HG02763 (cell line): ENCODE measurements around the gene PPP1R9A.

ENCODE experiments used
- ATAC-seq: cut with Tn5 transposase; IDR thresholded peaks from one replicate; pipeline ENCODE4 v1.9.1; 2021; ENCODE audit warnings: mild to moderate bottlenecking, moderate library complexity; ENCODE audit not compliant: unreplicated experiment

PPP1R9A gene

DNA sequence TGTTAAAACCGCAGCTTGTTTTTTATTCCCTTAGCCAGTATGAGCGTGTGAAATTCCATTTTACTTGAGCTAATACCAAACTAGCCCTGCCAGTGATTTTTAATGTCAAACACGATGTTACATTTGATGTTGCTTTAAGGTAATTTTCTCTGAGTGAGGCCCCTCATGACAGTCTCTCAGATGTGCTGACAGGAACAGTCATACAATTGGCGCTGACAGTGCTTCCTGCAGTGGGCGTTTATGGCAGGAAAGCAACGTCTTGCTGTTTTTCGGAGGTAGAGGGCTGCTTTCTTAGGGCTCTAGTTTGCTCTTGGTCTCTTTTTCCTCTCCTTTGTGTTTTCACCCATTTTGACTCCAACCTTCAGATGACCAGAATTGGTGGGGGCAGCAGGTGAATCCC is 397.6 kb downstream of the PPP1R9A start:
- ATAC-seq, result no peak

DNA sequence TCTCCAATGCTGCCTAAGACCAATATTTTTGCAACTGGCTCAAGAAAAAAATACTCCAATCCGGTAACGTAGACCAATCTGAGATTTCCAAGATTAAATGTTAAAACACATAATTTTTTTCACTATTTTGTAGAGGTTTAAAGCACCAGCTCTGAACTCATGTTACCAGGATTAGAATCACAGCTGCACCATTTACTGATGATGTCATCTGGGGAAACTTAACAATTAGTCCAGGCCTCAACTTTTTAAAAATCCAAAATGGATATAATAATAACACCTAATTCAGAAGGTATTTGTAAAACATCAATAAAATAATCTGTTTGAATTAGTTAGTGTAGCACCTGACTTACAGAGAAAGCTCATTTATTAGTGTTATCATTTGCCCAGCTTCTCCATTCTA is 402.6 kb downstream of the PPP1R9A start:
- ATAC-seq, result no peak

DNA sequence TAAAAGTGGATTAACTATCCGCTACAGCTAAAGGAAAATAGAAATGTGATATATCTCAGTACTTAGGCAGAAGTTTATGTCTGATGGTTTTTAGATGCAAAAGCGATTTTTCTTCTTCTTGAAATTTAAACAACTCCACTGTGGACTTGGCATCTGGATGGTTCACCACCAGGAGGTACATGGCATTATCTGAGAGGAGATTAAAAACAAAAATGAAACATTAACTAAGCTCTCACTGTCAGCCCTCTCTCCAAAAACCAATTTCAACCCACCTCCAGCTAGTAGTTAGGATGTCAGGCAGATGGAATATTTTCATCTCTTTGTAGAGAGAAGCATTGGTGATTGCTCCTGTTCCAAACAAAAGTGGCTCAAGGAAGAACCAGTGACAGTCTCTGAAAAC is 404.0 kb downstream of the PPP1R9A start:
- no peak for ATAC-seq

DNA sequence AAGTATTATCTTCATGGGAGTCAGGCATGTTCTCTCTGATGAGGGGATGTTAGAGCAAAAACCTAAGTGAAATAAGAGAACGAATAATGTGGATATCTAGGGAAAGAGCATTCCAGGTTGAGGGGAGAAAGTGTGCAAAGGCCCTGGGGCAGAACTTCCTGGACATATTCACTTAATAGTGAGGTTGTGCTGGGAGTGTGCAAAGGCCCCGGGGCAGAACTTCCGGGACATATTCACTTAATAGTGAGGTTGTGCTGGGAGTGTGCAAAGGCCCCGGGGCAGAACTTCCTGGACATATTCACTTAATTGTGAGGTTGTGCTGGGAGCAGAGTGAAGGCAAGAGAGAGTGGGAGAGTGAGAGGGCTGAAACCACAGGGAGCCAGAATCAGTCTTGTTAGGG is 405.2 kb downstream of the PPP1R9A start:
- ATAC-seq, result no peak

DNA sequence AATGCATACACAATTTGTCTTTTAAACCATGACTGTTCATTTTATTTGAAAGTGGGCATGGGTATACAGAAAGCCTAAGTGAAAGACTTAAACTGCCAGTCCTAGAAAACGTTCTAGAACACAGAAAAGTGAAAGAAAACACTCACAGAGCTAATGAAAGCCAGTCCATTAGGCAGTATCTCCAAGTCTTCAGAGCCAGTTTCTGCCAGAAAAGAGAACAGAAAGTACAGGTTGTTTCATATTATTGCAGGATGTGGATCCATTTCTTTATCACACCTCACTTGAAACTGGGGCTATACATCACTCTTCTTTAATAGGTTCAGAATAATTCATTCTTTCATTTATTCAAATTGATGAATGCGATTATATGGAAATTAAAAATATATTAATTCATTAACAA is 409.2 kb downstream of the PPP1R9A start:
- no peak for ATAC-seq

DNA sequence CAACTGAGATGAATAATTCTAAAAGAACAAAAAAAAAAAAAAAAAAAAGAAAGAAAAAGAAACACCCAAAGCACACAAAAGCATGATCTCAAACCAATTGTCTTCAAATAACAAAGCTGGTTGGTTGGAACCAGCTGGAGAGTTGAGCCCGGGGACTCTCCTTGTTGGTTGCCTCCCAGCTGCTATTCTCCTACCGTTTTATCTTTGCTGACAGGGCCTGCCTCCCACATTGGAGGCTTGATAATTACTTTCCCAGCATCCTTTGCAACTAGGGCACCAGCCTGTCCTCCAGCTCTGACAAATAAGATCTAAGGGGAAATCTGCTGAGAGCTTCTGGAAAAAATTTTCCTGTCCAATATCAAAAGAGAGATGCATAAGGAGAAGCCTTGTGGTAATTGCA is 410.2 kb downstream of the PPP1R9A start:
- ATAC-seq, result no peak

- no peak for ATAC-seq
These were observed 410.6 kb downstream of the PPP1R9A start for GRCh38 chr7:95317966-95318365.

DNA sequence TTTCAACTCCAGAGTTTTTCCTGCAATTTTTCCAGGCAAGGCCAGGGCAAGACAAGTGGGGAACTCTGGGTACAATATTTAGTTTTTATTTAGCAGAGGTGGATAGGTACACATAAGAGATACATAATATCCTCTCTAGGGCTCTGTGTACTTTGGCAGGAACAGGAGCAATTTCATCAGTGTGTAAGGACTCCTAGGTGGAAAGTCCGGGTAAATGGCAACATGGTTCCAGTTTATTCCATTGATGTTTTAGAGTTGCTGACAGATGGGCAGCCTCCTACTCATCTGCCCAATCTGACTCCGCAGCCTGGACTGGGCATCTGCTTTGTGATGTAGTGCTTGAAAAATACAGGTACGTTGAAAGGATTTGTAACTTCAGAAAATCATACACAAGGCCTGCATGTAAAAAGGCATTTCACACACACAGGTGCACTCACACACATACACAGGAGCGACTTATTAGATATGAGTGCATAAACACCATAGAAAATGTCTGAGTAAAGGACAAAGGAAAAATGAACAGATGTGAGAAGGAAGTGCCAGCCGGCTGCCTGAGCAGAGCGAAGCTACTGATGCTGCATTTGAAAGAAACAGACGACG is 411.2 kb downstream of the PPP1R9A start:
- no peak for ATAC-seq

GRCh38 chr7:95319570-95319969 is 412.2 kb downstream of the PPP1R9A start:
- no peak for ATAC-seq

DNA sequence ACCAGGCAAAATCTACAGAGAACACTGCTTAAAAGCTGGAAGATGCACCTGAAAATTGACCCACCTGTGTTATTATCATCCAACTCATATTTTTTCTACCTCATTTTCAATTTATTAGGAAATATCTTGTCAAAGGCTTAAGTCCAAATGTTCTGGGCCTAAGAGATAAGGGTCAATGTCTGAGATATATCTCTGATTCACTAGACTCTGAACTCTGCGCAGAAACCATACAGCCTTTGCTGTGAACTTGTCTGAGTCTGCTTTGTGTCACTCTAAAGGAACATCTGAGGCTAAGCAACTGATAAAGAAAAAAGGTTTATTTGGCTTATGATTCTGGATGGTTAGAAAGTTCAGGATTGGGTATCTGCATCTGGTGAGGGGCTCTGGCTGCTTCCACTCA is 413.3 kb downstream of the PPP1R9A start:
- ATAC-seq, result no peak

DNA sequence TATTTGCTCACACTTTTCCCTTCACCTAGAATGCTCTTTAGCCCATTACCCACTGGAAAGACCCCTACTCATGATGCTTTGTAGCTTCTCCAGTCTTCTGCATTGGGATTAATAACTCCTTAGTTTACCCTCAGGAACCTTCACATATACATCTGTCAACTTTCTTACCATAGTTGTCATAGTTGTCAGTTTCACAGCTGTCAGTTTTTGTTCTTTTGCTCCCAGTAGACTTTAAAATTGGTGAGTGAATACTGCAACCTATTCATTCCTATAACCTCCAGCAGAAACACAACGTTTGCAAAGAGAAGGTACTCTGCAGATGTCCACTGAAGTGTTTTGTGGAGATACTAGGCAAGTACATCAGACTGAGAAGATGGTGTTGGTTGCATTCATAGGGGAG is 414.3 kb downstream of the PPP1R9A start:
- no peak for ATAC-seq

- ATAC-seq, result no peak
These were observed 415.0 kb downstream of the PPP1R9A start for GRCh38 chr7:95322396-95322795.

DNA sequence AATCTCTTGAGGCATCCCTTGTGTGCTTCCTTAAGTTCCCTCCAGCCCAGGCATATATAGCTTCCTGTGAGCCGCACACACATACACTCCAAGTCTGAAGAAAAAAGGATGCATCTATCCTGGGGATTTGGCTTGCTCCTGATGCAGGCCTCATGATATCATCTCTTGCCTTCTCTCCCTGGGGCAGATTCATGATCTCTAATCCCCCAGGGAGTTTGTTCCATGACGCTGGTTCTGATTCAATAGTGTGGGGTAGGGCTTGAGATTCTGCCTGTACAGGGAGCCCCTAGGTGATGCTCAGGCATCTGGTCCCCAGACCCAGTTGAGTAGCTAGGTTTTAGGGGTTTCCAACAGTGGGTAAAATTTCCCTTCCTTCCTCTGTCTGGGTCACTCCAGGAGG is 415.5 kb downstream of the PPP1R9A start:
- no peak for ATAC-seq

GRCh38 chr7:95323410-95324129 is 416.2 kb downstream of the PPP1R9A start:
- ATAC-seq, result no peak

GRCh38 chr7:95324431-95324830 is 417.0 kb downstream of the PPP1R9A start, which contains the start of gene PON1:
PON1 (minus strand) TSS chr7:95324532; CDS start chr7:95324475, 57 bp downstream.
- no peak for ATAC-seq

DNA sequence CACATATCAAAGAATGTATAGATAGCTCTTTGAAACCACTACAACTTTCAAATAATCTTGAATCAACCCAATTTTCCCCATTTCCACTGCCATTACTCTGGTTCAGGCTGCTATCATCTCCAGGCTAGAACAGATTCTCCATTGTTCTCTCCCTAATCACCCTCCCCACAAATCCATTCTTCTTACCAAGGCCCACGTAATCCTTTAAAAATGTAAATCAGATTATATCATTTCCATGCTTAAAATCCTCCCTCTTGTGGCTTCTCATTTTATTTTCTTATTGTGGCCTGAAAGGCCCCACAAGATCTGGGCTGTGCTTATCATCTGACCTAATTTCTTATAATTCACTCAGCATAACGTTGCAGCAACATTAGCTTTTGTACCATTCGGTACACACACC is 420.0 kb downstream of the PPP1R9A start:
- no peak for ATAC-seq

GRCh38 chr7:95330204-95330960 is 423.0 kb downstream of the PPP1R9A start:
- peak; percentile 97 for ATAC-seq

GRCh38 chr7:95330961-95331337 is 423.6 kb downstream of the PPP1R9A start:
- ATAC-seq, result peak; percentile 23

GRCh38 chr7:95334447-95334846 is 427.1 kb downstream of the PPP1R9A start:
- ATAC-seq, result no peak

GRCh38 chr7:95335093-95335492 is 427.7 kb downstream of the PPP1R9A start:
- ATAC-seq, result no peak

GRCh38 chr7:95338832-95339231 is 431.4 kb downstream of the PPP1R9A start:
- ATAC-seq, result no peak

GRCh38 chr7:95340491-95340890 is 433.1 kb downstream of the PPP1R9A start:
- ATAC-seq, result no peak
